ENCODE data around the gene GRIK3. TPM values are rescaled to one million over a fixed set of nuclear protein-coding genes. Genes with fewer than 3 reads are reported as not detected.

The GRIK3 gene
- total RNA-seq, 1 donor from 2014 or later = not detected

DNA sequence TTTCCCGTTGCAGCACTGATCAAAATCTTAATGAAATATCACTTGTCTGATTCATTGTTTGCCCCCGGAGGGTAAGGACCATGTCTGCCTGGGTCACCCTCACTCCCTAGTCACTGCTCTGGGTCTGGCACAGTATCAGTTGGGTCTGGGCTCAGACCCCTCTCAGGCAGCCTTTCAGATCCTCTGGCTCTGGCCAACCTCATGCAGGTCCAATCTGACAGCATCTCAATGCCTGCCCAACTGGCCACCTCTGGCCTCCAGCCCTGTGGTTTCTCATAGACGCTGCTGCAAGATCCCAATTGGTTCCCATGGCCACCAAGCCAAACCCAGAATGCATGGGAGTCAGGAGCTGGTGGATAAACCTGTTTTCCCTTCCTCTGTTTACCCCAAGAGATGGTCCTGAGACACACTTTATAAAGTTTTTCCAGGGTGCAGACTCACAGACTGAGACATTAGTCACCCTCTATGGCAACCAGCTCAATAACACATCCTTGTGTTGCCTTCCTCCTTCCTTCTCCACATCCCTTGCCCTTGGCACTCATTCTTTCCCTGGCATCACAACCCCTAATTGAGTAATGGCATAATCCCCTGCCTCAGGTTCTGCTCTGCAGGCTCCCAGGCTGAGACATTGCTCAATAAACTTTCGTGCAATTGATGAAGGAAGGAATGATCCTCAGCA, 199.2 kb downstream of the GRIK3 start:
- TF ChIP-seq, protein P1, sequence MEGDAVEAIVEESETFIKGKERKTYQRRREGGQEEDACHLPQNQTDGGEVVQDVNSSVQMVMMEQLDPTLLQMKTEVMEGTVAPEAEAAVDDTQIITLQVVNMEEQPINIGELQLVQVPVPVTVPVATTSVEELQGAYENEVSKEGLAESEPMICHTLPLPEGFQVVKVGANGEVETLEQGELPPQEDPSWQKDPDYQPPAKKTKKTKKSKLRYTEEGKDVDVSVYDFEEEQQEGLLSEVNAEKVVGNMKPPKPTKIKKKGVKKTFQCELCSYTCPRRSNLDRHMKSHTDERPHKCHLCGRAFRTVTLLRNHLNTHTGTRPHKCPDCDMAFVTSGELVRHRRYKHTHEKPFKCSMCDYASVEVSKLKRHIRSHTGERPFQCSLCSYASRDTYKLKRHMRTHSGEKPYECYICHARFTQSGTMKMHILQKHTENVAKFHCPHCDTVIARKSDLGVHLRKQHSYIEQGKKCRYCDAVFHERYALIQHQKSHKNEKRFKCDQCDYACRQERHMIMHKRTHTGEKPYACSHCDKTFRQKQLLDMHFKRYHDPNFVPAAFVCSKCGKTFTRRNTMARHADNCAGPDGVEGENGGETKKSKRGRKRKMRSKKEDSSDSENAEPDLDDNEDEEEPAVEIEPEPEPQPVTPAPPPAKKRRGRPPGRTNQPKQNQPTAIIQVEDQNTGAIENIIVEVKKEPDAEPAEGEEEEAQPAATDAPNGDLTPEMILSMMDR (IDR thresholded peaks at IDR 0.05; ENCODE audit: unreplicated experiment) = no peak
- H3K36me3 Mint-ChIP-seq = no peaks in the 10 kb centered on the region
- no peaks in the 10 kb centered on the region for H3K9me3 Mint-ChIP-seq
- no peak overlapping the region for H3K4me3 Mint-ChIP-seq
- no peak overlapping the region for H3K27ac Mint-ChIP-seq
- no peaks in the 10 kb centered on the region for H3K4me1 Mint-ChIP-seq
- DNase-seq (ENCODE audit: low spot score in 2 of 2, unreplicated experiment in 2 of 2) = no peak
- peaks cover 47% of the 10 kb centered on the region for H3K27me3 Mint-ChIP-seq (ENCODE audit: low read depth)

DNA sequence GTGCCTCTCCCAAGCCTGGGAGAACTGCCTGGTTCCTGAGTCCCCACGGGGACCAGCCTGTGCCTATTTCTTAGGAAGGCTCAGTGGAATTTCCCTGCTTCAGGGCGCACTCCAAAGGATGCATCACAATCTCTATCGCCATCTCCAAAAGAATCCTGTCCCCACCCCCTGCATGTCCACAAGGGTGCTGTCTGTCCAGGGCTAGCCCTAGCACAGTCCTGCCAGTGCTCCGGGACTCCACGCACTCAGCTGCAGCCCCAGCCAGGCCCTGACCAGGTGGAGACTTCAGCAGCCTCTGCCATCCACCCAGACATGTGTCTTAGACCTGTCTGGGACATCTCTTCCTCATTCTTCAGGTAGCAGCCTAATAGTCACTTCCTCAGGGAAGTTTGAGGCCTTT, 199.7 kb downstream of the GRIK3 start:
- H3K4me3 Mint-ChIP-seq = no peak overlapping the region
- H3K36me3 Mint-ChIP-seq = no peaks in the 10 kb centered on the region
- no peaks in the 10 kb centered on the region for H3K4me1 Mint-ChIP-seq
- no peaks in the 10 kb centered on the region for H3K9me3 Mint-ChIP-seq
- H3K27ac Mint-ChIP-seq = no peak overlapping the region
- DNase-seq (ENCODE audit: low spot score in 2 of 2, unreplicated experiment in 2 of 2) = no peak
- H3K27me3 Mint-ChIP-seq (ENCODE audit: low read depth) = peaks cover 52% of the 10 kb centered on the region
- TF ChIP-seq, protein P1 (IDR thresholded peaks at IDR 0.05; ENCODE audit: unreplicated experiment) = no peak

DNA sequence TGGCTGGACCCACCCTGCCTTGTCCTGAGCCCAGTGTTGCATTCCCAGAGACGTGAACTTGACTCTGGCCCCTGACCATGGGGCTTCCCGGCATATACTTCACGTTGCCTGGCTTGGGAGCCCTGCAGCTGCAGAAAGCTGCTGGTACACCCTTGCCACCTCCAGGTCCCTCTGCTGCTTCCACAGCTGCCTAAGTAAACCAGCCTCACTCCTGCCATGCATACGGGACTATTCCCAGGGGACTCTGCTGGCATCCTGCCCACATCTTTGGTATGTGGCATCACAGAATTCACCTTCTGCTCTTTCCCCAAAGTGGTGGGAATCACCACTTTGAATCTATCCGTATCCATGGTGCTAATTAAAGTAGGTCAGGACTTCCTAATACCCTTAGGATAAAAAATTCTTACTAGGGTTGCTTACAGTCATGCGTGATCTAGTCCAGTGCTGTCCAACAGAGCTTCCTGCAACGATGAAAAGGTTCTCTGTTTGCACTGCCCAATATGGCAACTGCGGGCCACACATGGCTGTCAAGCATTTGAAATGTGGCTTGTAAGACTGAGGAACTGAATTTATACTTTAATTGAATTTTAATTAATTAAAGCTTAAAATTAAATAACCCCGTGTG, 203.0 kb downstream of the GRIK3 start:
- DNase-seq (ENCODE audit: low spot score in 2 of 2, unreplicated experiment in 2 of 2) = no peak
- H3K36me3 Mint-ChIP-seq = no peaks in the 10 kb centered on the region

DNA sequence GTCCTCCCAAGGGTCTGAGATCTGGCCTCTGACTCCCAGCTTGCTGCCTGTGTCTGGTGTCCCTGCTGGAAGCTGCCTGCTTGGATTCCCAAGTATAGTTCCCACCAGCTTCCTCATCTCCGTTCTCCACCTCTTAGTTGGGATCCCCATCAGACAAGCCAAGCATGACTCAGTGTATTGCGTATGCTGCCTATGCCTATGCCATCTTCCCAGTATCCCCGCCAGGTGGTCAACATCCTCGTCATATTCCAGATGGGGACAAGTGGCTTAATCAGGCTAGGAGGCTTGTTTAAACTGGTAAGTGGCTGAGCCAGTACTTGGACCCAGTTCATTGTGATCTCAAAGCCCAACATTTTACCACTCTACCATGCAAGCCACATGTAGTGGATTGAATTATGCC, 204.4 kb downstream of the GRIK3 start:
- Mint-ChIP-seq H3K4me1 (no peaks in the 10 kb centered on the region), H3K27me3 (ENCODE audit: low read depth) (peaks cover 47% of the 10 kb centered on the region)

More for the DNA sequence above, 203.0 kb downstream of the GRIK3 start:
- Mint-ChIP-seq H3K27ac (no peak overlapping the region), H3K27me3 (ENCODE audit: low read depth) (peaks cover 54% of the 10 kb centered on the region), H3K4me1 (no peaks in the 10 kb centered on the region), H3K4me3 (no peak overlapping the region), H3K9me3 (no peaks in the 10 kb centered on the region)
- TF ChIP-seq, protein P1 (IDR thresholded peaks at IDR 0.05; ENCODE audit: unreplicated experiment) = no peak

DNA sequence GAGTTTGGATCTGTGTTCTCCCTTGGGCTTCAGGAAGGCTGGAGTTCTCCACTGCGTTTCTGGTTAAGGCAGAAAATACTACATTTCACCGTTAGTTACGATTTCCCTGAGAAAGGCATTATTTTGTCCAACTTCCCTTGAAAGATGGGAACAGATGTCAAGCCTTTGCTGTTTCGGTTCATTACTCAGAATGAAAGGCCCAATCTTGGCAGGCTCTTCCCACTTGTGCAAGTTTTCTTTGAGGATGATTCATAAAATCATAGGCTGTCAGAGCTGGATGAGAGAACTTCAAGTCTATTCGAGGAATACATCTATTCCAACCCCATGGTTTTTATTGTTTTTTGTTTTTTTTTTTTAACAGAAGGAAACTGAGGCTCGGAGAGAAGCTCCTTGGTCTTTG, 205.2 kb downstream of the GRIK3 start:
- Mint-ChIP-seq H3K9me3 (no peaks in the 10 kb centered on the region), H3K27ac (no peak overlapping the region)

More for the DNA sequence above, 204.4 kb downstream of the GRIK3 start:
- H3K9me3 Mint-ChIP-seq = no peaks in the 10 kb centered on the region
- no peaks in the 10 kb centered on the region for H3K36me3 Mint-ChIP-seq
- TF ChIP-seq, protein P1 (IDR thresholded peaks at IDR 0.05; ENCODE audit: unreplicated experiment) = no peak
- no peak for DNase-seq (ENCODE audit: low spot score in 2 of 2, unreplicated experiment in 2 of 2)
- no peak overlapping the region for H3K27ac Mint-ChIP-seq
- no peak overlapping the region for H3K4me3 Mint-ChIP-seq

More for the DNA sequence above, 205.2 kb downstream of the GRIK3 start:
- Mint-ChIP-seq H3K4me3 (no peak overlapping the region), H3K4me1 (peaks cover 8% of the 10 kb centered on the region), H3K27me3 (ENCODE audit: low read depth) (peaks cover 45% of the 10 kb centered on the region), H3K36me3 (no peaks in the 10 kb centered on the region)
- DNase-seq (ENCODE audit: low spot score in 2 of 2, unreplicated experiment in 2 of 2) = no peak
- TF ChIP-seq, protein P1 (IDR thresholded peaks at IDR 0.05; ENCODE audit: unreplicated experiment) = no peak
